ENCODE data around the gene PANX2.

GRCh38 chr22:50148991-50149721 is 21.4 kb upstream of the PANX2 start:
- TF ChIP-seq, protein P1, sequence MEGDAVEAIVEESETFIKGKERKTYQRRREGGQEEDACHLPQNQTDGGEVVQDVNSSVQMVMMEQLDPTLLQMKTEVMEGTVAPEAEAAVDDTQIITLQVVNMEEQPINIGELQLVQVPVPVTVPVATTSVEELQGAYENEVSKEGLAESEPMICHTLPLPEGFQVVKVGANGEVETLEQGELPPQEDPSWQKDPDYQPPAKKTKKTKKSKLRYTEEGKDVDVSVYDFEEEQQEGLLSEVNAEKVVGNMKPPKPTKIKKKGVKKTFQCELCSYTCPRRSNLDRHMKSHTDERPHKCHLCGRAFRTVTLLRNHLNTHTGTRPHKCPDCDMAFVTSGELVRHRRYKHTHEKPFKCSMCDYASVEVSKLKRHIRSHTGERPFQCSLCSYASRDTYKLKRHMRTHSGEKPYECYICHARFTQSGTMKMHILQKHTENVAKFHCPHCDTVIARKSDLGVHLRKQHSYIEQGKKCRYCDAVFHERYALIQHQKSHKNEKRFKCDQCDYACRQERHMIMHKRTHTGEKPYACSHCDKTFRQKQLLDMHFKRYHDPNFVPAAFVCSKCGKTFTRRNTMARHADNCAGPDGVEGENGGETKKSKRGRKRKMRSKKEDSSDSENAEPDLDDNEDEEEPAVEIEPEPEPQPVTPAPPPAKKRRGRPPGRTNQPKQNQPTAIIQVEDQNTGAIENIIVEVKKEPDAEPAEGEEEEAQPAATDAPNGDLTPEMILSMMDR (IDR thresholded peaks at IDR 0.05), result no peak
- no peak for TF ChIP-seq POLR2A (IDR thresholded peaks at IDR 0.05)
